Rectal smooth muscle tissue (tissue), 1 donor: ENCODE data around the gene COL4A1.

Source experiments
- H3K27ac ChIP-seq: one replicate; pipeline ENCODE4 v1.7.0; 2013; ENCODE audit warnings: low read depth, low read length, inconsistent platforms
- H3K27me3 ChIP-seq: one replicate; pipeline ENCODE4 v1.7.0; 2013; ENCODE audit warnings: low read length; ENCODE audit not compliant: control insufficient read depth, insufficient read depth
- H3K36me3 ChIP-seq: one replicate; pipeline ENCODE4 v1.7.0; 2013; ENCODE audit warnings: low read length; ENCODE audit not compliant: control insufficient read depth, insufficient read depth
- H3K4me1 ChIP-seq: one replicate; pipeline ENCODE4 v1.7.0; 2013; ENCODE audit warnings: low read length; ENCODE audit not compliant: control insufficient read depth, insufficient read depth
- H3K4me3 ChIP-seq: one replicate; pipeline ENCODE4 v1.7.0; 2013; ENCODE audit warnings: low read length
- H3K9ac ChIP-seq: one replicate; pipeline ENCODE4 v1.7.0; 2013; ENCODE audit warnings: low read length

COL4A1 gene

GRCh38 chr13:110130431-110130830, 176.5 kb downstream of the COL4A1 start:
- Histone ChIP-seq H3K27ac (no peak overlapping the region), H3K4me1 (peaks cover 18% of the 10 kb centered on the region), H3K27me3 (no peaks in the 10 kb centered on the region)

DNA sequence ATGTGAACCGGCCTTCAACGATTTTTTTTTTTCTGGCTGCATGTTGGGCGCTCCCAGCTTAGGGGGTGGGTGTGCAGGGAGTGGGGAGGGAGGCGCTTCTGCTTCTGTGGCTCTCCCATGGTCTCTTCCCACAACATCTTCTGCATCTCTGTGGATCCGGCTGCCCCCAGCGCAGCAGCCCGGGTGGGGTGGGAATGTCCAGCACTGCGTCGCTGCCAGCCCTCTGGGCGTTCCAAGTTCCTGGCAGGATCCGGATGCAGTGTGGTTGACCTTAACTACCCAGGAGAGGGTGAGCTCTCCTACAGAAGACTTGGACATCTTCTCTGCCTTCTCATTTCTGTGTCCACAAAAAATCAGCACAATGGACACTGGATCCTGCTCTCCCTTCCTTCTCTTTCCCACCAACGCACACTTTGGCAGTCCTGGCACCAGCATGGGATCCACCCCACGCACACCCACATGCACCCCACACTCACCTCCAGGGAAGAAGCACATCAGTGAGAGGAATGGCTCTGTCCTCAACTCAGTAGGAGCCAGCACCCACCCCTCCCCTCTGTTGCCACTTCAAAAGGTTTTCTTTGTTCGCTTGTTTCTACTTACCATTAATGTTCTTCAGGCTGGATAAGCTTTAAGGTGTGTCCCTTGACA, 177.3 kb downstream of the COL4A1 start:
- no peaks in the 10 kb centered on the region for H3K36me3 ChIP-seq
- no peak overlapping the region for H3K27ac ChIP-seq
- H3K27me3 ChIP-seq, result no peaks in the 10 kb centered on the region
- no peak overlapping the region for H3K9ac ChIP-seq
- H3K4me3 ChIP-seq, result no peak overlapping the region
- peaks cover 18% of the 10 kb centered on the region for H3K4me1 ChIP-seq

More at GRCh38 chr13:110130431-110130830, 176.5 kb downstream of the COL4A1 start:
- Histone ChIP-seq H3K4me3 (no peak overlapping the region), H3K9ac (no peak overlapping the region), H3K36me3 (no peaks in the 10 kb centered on the region)

DNA sequence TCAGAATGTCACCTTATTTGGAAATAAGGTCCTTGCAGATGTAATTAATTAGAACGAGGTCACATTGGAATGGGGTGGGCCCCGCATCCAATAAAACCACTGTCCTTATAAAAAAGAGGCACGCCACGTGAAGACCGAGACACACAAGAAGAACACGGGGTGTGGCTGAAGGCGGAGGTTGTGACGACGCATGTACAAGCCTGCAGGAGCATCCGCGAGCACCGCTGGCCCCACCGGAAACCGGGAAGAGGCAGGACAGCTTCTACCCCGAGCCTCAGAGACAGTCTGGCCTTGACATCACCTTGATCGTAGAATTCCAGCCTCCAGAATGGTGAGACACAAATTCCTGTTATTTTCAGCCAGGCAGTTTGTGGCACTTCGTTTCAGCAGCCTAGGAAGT, 177.9 kb downstream of the COL4A1 start:
- Histone ChIP-seq H3K27me3 (no peaks in the 10 kb centered on the region), H3K36me3 (no peaks in the 10 kb centered on the region), H3K4me3 (no peak overlapping the region), H3K27ac (no peak overlapping the region), H3K9ac (no peak overlapping the region), H3K4me1 (peaks cover 18% of the 10 kb centered on the region)

GRCh38 chr13:110128546-110128945, 178.4 kb downstream of the COL4A1 start:
- Histone ChIP-seq H3K36me3 (no peaks in the 10 kb centered on the region), H3K9ac (no peak overlapping the region), H3K27ac (no peak overlapping the region), H3K27me3 (no peaks in the 10 kb centered on the region), H3K4me3 (no peak overlapping the region), H3K4me1 (peaks cover 18% of the 10 kb centered on the region)

DNA sequence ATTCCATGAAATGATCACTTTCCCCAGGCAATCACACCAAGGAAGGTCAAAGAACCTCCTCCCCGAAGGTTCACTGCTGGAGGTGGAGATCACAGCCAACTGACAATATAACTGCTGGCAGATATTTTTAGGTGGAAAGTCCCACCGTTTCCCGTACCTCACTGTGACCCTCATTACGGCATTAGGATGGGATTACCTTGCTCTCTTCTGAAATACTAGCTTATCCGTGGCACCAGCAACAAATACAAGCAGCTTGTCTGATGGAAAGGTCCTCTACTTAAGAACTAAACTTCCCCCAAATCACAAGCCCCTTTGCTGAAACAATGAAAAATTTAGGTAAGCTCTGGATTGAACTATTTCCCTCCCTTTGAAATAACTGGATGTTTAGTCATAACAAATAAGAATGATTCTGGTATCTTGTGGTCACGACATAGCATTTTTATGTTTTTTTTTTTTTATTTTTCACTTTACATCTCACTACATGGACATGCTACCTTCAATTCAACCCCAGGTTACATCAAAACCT, 178.9 kb downstream of the COL4A1 start:
- no peak overlapping the region for H3K4me3 ChIP-seq
- no peak overlapping the region for H3K9ac ChIP-seq
- no peaks in the 10 kb centered on the region for H3K36me3 ChIP-seq
- H3K4me1 ChIP-seq, result peaks cover 18% of the 10 kb centered on the region
- no peak overlapping the region for H3K27ac ChIP-seq
- no peaks in the 10 kb centered on the region for H3K27me3 ChIP-seq

DNA sequence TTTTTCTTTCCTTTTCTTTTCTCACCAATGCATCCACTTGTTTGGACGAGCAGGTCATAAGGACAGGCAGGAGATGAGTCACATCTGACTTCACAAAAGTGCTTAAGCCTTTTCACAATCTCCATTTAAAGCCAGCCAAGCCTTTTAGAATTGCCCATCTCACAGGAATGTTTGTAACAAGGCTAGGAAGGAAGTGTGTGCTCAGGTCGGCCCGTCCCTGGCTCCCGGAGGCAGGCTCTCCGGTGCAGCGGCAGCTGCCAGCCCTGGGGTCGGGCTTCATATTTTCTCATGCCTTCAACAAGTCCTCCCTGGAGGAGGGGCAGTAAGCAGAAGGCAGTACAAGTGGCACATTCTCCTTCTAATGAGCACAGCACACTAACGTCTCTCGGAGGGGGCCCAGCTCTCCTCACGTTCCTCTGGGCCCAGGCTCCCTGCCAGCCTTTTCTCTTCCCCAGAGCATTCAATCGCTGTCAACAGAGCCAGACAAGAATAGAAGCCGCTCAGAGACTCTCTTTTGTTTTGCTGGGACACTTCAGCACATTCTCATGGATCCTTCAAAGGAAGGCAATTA, 180.5 kb downstream of the COL4A1 start:
- Histone ChIP-seq H3K27ac (peak overlapping the region; percentile 80), H3K4me1 (peaks cover 18% of the 10 kb centered on the region), H3K4me3 (peak overlapping the region; percentile 8), H3K27me3 (no peaks in the 10 kb centered on the region), H3K9ac (no peak overlapping the region), H3K36me3 (no peaks in the 10 kb centered on the region)

- peaks cover 18% of the 10 kb centered on the region for H3K4me1 ChIP-seq
- H3K9ac ChIP-seq, result no peak overlapping the region
- H3K36me3 ChIP-seq, result no peaks in the 10 kb centered on the region
- H3K4me3 ChIP-seq, result no peak overlapping the region
- no peaks in the 10 kb centered on the region for H3K27me3 ChIP-seq
- H3K27ac ChIP-seq, result peak overlapping the region; percentile 80
Observed at GRCh38 chr13:110125613-110126272, 181.2 kb downstream of the COL4A1 start.

DNA sequence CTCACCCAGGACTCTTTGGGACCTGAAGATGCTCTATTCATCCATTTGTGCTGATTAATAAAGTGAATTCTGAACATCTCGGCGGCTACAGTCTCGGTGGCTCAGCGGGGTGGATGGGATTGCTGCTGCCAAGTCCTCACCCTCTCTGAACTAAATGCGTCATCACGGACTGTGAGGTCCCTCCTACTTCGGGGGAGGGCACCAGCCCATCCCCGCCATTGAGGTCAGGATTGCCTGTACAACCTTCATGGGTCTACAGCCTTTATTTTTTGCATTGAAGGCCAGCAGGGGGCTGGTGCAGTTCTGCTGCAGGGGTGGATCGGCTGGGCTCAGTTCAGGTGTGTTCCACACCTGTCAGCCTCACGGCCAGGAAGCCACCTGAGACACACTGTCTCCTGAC, 181.8 kb downstream of the COL4A1 start:
- Histone ChIP-seq H3K4me3 (no peak overlapping the region), H3K36me3 (no peaks in the 10 kb centered on the region), H3K27me3 (no peaks in the 10 kb centered on the region), H3K27ac (no peak overlapping the region), H3K4me1 (peaks cover 18% of the 10 kb centered on the region), H3K9ac (no peak overlapping the region)

DNA sequence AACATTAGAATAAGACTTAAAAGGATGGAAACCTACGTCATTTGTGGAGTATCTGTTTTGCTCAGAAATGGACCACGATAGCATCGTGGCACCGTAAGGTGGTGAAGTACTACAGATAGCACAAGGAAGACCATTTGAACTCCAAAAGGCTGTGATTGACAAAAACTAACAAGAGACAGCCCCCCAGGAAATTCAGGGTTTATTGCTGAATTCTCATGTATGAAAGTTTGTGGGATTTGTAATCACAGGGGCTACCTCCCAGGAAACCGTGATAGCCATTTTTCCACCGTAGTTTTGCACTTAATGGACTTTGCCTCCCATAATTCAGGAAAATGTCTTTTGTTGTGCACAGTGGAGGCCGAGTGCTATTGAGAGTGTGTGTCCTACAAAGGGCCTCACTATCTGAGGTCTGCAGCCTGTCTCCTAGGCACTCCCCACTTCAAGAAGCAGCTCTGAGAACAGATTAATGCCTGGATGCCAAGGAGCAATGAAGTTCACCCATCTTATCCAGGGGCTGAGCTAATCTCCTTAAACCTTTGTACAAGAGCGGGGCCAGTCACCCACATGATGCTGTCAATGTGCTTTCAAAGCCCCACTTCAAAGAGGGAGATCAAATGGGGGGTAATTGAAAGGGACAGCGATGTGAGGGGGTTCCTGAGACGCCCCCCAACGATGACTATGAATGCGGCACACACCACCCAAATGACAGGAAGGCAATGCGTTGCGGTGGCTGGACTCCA, 182.6 kb downstream of the COL4A1 start:
- Histone ChIP-seq H3K4me1 (peaks cover 18% of the 10 kb centered on the region), H3K4me3 (no peak overlapping the region), H3K27me3 (no peaks in the 10 kb centered on the region), H3K36me3 (no peaks in the 10 kb centered on the region), H3K27ac (no peak overlapping the region), H3K9ac (no peak overlapping the region)

- H3K4me1 ChIP-seq, result peaks cover 18% of the 10 kb centered on the region
- H3K36me3 ChIP-seq, result no peaks in the 10 kb centered on the region
- no peak overlapping the region for H3K9ac ChIP-seq
- no peak overlapping the region for H3K27ac ChIP-seq
- no peaks in the 10 kb centered on the region for H3K27me3 ChIP-seq
- H3K4me3 ChIP-seq, result no peak overlapping the region
Observed at GRCh38 chr13:110123041-110123809, 183.7 kb downstream of the COL4A1 start.

- Histone ChIP-seq H3K27me3 (no peaks in the 10 kb centered on the region), H3K27ac (no peak overlapping the region), H3K36me3 (no peaks in the 10 kb centered on the region), H3K4me1 (peaks cover 10% of the 10 kb centered on the region), H3K9ac (no peak overlapping the region), H3K4me3 (no peak overlapping the region)
Observed at GRCh38 chr13:110121422-110122083, 185.4 kb downstream of the COL4A1 start.
